GM10266 (cell line): ENCODE measurements around the gene ZNF207.

Source experiments
- DNase-seq: peaks from one replicate; pipeline ENCODE4 v3.0.0; 2012; ENCODE audit errors: extremely low spot score
- TF ChIP-seq, protein P1 (sequence below): IDR thresholded peaks from 2 replicates; pipeline ENCODE4 v1.5.1; 2012; ENCODE audit warnings: mild to moderate bottlenecking, low read depth; ENCODE audit not compliant: control insufficient read depth, insufficient read depth; ENCODE audit errors: missing control alignments

The ZNF207 gene

DNA sequence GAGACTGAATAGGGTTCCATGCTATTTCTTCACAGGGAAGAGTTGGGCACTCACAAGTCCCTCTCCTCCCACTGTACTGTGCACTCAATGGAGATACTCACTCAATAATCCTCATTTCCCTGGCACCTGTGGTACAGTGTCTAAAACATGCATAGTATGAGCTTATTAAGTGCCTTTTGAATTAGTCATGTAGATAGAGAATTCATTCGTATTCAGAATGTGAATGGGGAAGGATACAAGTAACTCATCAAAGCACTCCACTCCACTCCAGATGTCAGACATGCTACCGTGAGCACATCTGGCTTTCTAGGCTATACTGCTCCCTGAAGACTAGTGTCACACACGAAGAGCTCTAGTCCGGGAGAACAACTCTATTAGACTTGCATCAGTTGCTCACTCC is 14.3 kb upstream of the ZNF207 start:
- TF ChIP-seq, protein P1, sequence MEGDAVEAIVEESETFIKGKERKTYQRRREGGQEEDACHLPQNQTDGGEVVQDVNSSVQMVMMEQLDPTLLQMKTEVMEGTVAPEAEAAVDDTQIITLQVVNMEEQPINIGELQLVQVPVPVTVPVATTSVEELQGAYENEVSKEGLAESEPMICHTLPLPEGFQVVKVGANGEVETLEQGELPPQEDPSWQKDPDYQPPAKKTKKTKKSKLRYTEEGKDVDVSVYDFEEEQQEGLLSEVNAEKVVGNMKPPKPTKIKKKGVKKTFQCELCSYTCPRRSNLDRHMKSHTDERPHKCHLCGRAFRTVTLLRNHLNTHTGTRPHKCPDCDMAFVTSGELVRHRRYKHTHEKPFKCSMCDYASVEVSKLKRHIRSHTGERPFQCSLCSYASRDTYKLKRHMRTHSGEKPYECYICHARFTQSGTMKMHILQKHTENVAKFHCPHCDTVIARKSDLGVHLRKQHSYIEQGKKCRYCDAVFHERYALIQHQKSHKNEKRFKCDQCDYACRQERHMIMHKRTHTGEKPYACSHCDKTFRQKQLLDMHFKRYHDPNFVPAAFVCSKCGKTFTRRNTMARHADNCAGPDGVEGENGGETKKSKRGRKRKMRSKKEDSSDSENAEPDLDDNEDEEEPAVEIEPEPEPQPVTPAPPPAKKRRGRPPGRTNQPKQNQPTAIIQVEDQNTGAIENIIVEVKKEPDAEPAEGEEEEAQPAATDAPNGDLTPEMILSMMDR, result no peak
- DNase-seq, result no peak

DNA sequence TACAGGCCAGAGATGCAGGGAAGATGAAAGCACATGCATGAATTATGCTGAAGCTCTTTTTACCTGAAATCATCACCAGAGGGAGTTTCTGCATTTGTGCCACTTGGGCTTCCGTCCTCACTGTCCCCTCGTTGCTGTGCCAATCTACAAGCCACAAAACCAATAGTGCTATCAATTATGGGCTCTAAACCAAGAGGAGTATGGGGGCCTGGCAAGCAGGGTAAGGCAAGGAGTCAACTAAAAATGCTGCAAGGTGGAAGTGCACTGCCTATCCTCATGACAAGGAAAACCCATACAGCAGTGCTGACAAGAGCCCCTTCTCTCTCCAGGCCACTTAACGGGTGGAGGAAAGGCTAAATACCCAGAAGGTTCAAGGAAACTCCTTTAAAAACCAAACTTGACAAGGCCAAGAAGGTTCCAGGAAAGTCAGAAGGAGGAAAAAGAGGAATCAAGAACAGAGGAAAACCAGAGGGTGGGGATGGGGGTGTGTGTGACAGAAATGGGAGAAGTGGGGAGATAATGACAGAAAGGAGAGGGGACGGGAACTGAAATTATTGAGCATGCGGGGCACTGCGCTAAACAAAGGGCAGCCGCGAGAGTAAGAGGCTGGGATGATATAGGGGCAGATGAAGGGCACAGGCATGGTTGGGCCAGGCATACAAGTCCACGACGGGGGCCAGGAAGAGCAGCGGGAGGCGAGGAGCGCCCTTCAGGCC is 8.7 kb upstream of the ZNF207 start:
- TF ChIP-seq, protein P1, result peak; percentile 20
- DNase-seq, result peak; percentile 52

- TF ChIP-seq, protein P1, result no peak
- peak; percentile 83 for DNase-seq
These were observed 7.9 kb upstream of the ZNF207 start, which contains the start of gene C17orf75 for GRCh38 chr17:32341857-32342602. Gene C17orf75 (minus strand): TSS chr17:32342173. CDS start chr17:32342139, 34 bp downstream.

- TF ChIP-seq, protein P1, result no peak
- DNase-seq, result no peak
These were observed 7.2 kb upstream of the ZNF207 start for GRCh38 chr17:32342603-32343325.

- DNase-seq, result no peak
- TF ChIP-seq, protein P1, result no peak
These were observed 3.9 kb upstream of the ZNF207 start for GRCh38 chr17:32345951-32346600.

- TF ChIP-seq, protein P1, result no peak
- DNase-seq, result no peak
These were observed 1.5 kb upstream of the ZNF207 start for GRCh38 chr17:32348483-32348800.

DNA sequence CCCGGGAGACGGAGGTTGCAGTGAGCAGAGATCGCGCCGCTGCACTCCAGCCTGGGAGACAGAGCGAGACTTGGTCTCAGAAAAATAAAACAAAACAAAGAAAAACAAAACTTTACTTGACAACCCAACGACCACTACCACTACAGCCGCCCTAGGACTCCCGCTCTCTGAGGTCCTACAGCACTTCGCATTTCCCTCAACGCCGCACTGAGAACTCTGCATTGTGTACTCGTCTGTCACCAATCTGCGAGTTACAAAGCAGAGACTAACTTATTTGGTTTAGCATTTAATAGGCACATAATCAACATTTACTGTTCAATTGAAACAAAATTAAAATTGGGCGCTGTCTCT is 479 bp upstream of the ZNF207 start:
- DNase-seq, result no peak
- TF ChIP-seq, protein P1, result no peak
